Thyroid gland (tissue), 4 donors: ENCODE results near the gene GABPB1. TPM values are rescaled to one million over a fixed set of nuclear protein-coding genes. Genes with fewer than 3 reads are reported as not detected.

Experiments
- DNase-seq, 2 donors: peaks; one replicate each; pipeline ENCODE4 v3.0.0-alpha.2; 2019
- H3K27ac ChIP-seq, 3 donors: fragments of 200-600 bp; sonication (generic); 1 replicate in 2 of 3; 2 replicates in 1 of 3; pipeline ENCODE4 v1.5.1; 2016 to 2019; ENCODE audit warnings: mild to moderate bottlenecking in 1 of 3, moderate library complexity in 1 of 3
- H3K27me3 ChIP-seq: fragments of 200-600 bp; sonication (generic); one replicate; pipeline ENCODE4 v1.5.1; 2019
- H3K36me3 ChIP-seq, 2 donors: fragments of 200-600 bp; sonication (generic); one replicate each; pipeline ENCODE4 v1.5.1; 2016 to 2019
- H3K4me1 ChIP-seq, 2 donors: fragments of 200-600 bp; sonication (generic); one replicate each; pipeline ENCODE4 v1.5.1; 2017 to 2019
- H3K4me3 ChIP-seq, 3 donors: fragments of 200-600 bp; sonication (generic); replicated peaks in 1 of 3; 1 replicate in 2 of 3; 2 replicates in 1 of 3; pipeline ENCODE4 v1.5.1; 2016; ENCODE audit warnings: mild to moderate bottlenecking in 1 of 3
- H3K9me3 ChIP-seq: fragments of 200-600 bp; sonication (generic); one replicate; pipeline ENCODE4 v1.5.1; 2017
- POLR2A ChIP-seq, 2 donors: fragments of 450-650 bp; IDR thresholded peaks; one replicate each; pipeline ENCODE4 v1.6.1; 2017; ENCODE audit warnings: antibody characterized with exemption in 2 of 2, mild to moderate bottlenecking in 2 of 2, moderate library complexity in 1 of 2
- WGBS, 2 donors: methylation state at CpG; one replicate each; pipeline ENCODE4 v1.1.5; 2017; 5-methylcytosine and 5-hydroxymethylcytosine counted together
- intact Hi-C: fragments of 100-400 bp; cut with DNase I; formaldehyde crosslinking; loops from one replicate; pipeline ENCODE4 v1.15.1; 2023
- total RNA-seq, 4 donors: library from RNA; depleted of rRNA; stranded (reverse); fragments of >200 nt; gene quantifications; one replicate each; pipeline ENCODE4 v1.2.3, GENCODE V29; 2016
- TF ChIP-seq, protein P1 (sequence below), 6 experiments: fragments of 200-600 bp in 3 of 6; fragments of 450-650 bp in 3 of 6; sonication (generic) in 3 of 6; IDR thresholded peaks; one replicate each; pipeline ENCODE4 v1.5.1; 2016 to 2019; ENCODE audit warnings: antibody characterized with exemption in 6 of 6, mild to moderate bottlenecking in 2 of 6, inconsistent platforms in 1 of 6, moderate library complexity in 1 of 6

The GABPB1 gene
- total RNA-seq, 4 donors from 2014 or later, result 22.2 to 30.0 (median 27.3) TPM

DNA sequence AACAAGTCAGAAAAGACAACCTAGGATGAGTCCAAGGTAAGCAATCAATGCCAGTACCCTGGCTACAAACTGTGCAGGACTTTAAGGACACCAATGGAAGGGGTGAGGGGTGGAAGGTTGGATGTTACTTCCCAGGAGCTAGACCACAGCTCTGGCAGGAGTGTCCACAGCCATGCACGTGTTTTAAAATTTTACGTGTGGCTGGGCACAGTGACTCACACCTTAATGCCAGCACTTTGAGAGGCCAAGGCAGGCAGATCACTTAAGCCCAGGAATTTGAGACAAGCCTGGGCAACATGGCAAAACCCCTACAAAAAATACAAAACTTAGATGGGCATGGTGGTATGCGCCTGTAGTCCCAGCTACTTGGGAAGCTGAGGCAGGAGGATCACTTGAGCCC lies 74.7 kb downstream of the GABPB1 start:
- Histone ChIP-seq H3K4me3 (no peak overlapping the region), H3K27ac (no peak overlapping the region), H3K27me3 (no peaks in the 10 kb centered on the region), H3K9me3 (no peaks in the 10 kb centered on the region), H3K4me1 (no peaks in the 10 kb centered on the region), H3K36me3 (peaks cover 5 to 6% of the 10 kb centered on the region in 2 donors)
- peak in 1 of 2 donors; percentile 18 for DNase-seq
- TF ChIP-seq, protein P1, sequence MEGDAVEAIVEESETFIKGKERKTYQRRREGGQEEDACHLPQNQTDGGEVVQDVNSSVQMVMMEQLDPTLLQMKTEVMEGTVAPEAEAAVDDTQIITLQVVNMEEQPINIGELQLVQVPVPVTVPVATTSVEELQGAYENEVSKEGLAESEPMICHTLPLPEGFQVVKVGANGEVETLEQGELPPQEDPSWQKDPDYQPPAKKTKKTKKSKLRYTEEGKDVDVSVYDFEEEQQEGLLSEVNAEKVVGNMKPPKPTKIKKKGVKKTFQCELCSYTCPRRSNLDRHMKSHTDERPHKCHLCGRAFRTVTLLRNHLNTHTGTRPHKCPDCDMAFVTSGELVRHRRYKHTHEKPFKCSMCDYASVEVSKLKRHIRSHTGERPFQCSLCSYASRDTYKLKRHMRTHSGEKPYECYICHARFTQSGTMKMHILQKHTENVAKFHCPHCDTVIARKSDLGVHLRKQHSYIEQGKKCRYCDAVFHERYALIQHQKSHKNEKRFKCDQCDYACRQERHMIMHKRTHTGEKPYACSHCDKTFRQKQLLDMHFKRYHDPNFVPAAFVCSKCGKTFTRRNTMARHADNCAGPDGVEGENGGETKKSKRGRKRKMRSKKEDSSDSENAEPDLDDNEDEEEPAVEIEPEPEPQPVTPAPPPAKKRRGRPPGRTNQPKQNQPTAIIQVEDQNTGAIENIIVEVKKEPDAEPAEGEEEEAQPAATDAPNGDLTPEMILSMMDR (IDR thresholded peaks at IDR 0.05), result no peak
- TF ChIP-seq POLR2A (IDR thresholded peaks at IDR 0.05), result no peak
- intact Hi-C loops, result no loop called here
- WGBS, 2 donors, result 89 to 91% methylated on average over 3 of the region's 3 CpGs

DNA sequence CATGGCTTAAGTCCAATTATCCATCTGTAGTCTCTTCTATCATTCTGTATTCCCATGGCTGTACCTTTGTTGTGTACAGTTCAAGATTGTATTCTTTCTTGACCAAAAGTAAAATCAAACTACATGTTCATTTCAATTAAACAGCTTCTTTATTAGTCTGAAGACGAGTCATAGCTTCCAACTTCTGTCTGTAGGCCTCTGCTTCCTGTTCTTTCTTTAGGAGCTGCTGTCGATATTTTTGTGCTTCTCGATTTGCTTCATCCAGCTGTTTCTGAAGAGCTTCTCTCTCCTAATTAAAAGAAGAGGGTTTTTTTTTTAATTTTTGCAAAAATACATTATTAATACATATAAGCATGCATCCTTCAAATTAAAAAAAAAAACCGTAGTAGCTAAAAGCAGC lies 76.5 kb downstream of the GABPB1 start:
- Histone ChIP-seq H3K27ac (no peak overlapping the region), H3K4me3 (no peak overlapping the region), H3K9me3 (no peaks in the 10 kb centered on the region), H3K27me3 (no peaks in the 10 kb centered on the region), H3K36me3 (peaks cover 0 to 6% of the 10 kb centered on the region in 2 donors), H3K4me1 (no peaks in the 10 kb centered on the region)
- 87 to 92% methylated on average over 4 of the region's 4 CpGs for WGBS, 2 donors
- no peak for TF ChIP-seq POLR2A (IDR thresholded peaks at IDR 0.05)
- TF ChIP-seq, protein P1 (IDR thresholded peaks at IDR 0.05), result no peak
- DNase-seq, result no peak
- intact Hi-C loops, result no loop called here

DNA sequence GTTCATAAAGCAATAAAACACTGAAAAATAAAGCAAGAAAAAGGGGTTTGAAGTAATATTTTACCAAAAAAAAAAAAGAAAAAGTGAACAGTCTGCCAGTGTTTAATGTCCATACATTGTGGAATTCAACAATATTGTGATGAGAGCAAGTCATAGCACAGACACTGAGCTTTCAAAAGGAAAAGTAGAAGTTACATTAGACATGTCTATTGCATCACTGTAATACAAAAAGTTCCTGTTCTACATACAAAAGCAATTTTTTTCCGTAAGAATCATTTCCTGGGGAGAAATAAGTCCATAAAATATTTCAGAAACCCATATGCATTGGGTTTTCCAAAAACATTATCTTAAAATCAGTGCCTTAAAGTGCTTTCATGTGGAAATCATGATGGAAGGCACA lies 77.6 kb downstream of the GABPB1 start:
- H3K4me1 ChIP-seq, result no peaks in the 10 kb centered on the region
- intact Hi-C loops, result no loop called here
- H3K27ac ChIP-seq, result no peak overlapping the region
- 88 to 90% methylated on average over 1 of the region's 1 CpG for WGBS, 2 donors
- peaks cover 0 to 6% of the 10 kb centered on the region in 2 donors for H3K36me3 ChIP-seq
- DNase-seq, result no peak
- no peak for TF ChIP-seq POLR2A (IDR thresholded peaks at IDR 0.05)
- TF ChIP-seq, protein P1 (IDR thresholded peaks at IDR 0.05), result no peak
- H3K9me3 ChIP-seq, result no peaks in the 10 kb centered on the region
- H3K4me3 ChIP-seq, result no peak overlapping the region
- no peaks in the 10 kb centered on the region for H3K27me3 ChIP-seq

DNA sequence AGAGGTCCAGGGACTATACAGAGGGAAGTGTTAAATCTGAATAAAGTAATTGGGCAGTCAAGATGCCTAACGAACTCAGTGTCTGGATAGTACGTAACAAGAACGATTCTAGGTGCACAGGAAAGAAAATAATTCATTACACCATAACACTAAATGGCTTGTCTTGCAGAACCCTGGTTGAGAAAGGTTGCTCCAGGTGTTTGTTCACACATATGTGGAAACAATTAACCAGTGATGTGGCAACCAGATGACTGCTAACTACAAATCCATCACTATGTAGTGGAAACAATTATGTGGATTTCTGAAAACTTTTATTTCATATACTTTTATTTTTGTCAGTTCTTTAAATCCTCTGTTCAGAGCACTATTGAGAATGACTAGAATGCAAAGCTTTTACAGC lies 79.1 kb downstream of the GABPB1 start:
- Histone ChIP-seq H3K27me3 (no peaks in the 10 kb centered on the region), H3K36me3 (peaks cover 0 to 6% of the 10 kb centered on the region in 2 donors), H3K9me3 (no peaks in the 10 kb centered on the region), H3K4me3 (no peak overlapping the region), H3K4me1 (no peaks in the 10 kb centered on the region), H3K27ac (no peak overlapping the region)
- no peak for DNase-seq
- WGBS, 2 donors, result 85 to 87% methylated on average over 3 of the region's 3 CpGs
- intact Hi-C loops, result no loop called here
- no peak for TF ChIP-seq POLR2A (IDR thresholded peaks at IDR 0.05)
- TF ChIP-seq, protein P1 (IDR thresholded peaks at IDR 0.05), result no peak

DNA sequence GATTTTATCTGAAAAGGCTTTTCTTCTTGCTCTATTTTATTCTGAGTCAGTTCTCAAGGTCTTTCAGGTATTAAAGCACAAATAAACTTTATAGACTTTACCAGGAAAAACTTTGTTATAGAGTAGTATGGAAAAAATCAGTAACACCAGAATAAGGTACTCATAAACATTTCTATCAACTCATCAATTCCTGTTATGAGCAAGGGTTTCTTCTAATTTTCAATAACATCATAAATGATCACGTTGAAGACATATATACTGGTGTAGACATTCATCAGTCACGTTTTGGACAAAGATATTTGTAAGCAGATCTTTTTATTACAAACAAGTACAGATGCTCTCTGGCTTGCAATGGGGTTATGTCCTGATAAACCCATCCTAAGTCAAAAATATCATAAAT lies 79.9 kb downstream of the GABPB1 start:
- Histone ChIP-seq H3K27me3 (no peaks in the 10 kb centered on the region), H3K4me3 (no peak overlapping the region), H3K4me1 (no peaks in the 10 kb centered on the region), H3K27ac (no peak overlapping the region), H3K9me3 (no peaks in the 10 kb centered on the region), H3K36me3 (peaks cover 0 to 6% of the 10 kb centered on the region in 2 donors)
- TF ChIP-seq POLR2A (IDR thresholded peaks at IDR 0.05), result no peak
- TF ChIP-seq, protein P1 (IDR thresholded peaks at IDR 0.05), result no peak
- WGBS, 2 donors, result 52 to 54% methylated on average over 2 of the region's 2 CpGs
- intact Hi-C loops, result no loop called here
- no peak for DNase-seq
